PFSK-1 (cell line): ENCODE data around the gene CEP41.

Source experiments
- POLR2AphosphoS5 ChIP-seq: IDR thresholded peaks from 2 replicates; pipeline ENCODE4 v1.6.1; 2012; ENCODE audit warnings: low read depth, mild to moderate bottlenecking, control low read depth, low read length, moderate library complexity
- TF ChIP-seq, protein P1 (sequence below), 2 experiments: IDR thresholded peaks; 2 replicates each; pipeline versions ENCODE4 v1.6.1 to v1.8.0; 2011 to 2012; ENCODE audit warnings: low read depth in 2 of 2, low read length in 2 of 2, control low read depth in 1 of 2, inconsistent platforms in 1 of 2, mild to moderate bottlenecking in 1 of 2, moderate library complexity in 1 of 2; ENCODE audit not compliant: insufficient read depth in 1 of 2

DNA sequence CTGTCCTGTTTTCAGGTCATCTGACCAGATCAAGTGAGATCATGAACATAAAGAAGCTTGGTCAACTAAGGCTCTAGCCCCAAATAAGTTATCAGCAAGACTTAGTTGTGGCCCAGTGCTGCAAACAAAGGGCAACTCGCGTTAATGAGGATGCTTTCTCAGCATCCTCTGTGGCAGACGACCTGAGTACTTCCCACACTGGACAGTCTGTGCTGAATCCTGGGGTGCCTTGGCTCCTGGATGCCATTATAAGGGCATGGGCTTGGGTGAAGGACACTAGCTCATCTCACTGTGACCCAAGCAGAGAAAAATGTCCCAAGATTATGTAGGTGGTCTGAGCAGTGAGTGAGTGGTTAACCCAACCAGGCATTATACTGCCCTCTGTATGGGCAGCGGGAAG, 82.3 kb downstream of the CEP41 start:
- TF ChIP-seq, protein P1, sequence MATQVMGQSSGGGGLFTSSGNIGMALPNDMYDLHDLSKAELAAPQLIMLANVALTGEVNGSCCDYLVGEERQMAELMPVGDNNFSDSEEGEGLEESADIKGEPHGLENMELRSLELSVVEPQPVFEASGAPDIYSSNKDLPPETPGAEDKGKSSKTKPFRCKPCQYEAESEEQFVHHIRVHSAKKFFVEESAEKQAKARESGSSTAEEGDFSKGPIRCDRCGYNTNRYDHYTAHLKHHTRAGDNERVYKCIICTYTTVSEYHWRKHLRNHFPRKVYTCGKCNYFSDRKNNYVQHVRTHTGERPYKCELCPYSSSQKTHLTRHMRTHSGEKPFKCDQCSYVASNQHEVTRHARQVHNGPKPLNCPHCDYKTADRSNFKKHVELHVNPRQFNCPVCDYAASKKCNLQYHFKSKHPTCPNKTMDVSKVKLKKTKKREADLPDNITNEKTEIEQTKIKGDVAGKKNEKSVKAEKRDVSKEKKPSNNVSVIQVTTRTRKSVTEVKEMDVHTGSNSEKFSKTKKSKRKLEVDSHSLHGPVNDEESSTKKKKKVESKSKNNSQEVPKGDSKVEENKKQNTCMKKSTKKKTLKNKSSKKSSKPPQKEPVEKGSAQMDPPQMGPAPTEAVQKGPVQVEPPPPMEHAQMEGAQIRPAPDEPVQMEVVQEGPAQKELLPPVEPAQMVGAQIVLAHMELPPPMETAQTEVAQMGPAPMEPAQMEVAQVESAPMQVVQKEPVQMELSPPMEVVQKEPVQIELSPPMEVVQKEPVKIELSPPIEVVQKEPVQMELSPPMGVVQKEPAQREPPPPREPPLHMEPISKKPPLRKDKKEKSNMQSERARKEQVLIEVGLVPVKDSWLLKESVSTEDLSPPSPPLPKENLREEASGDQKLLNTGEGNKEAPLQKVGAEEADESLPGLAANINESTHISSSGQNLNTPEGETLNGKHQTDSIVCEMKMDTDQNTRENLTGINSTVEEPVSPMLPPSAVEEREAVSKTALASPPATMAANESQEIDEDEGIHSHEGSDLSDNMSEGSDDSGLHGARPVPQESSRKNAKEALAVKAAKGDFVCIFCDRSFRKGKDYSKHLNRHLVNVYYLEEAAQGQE (IDR thresholded peaks at IDR 0.05; ENCODE audit: insufficient read depth in 1 of 2, low read depth in 2 of 2, low read length in 2 of 2), result no peak
- TF ChIP-seq POLR2AphosphoS5, result no peak
